ENCODE measurements around the gene SLC22A16.

DNA sequence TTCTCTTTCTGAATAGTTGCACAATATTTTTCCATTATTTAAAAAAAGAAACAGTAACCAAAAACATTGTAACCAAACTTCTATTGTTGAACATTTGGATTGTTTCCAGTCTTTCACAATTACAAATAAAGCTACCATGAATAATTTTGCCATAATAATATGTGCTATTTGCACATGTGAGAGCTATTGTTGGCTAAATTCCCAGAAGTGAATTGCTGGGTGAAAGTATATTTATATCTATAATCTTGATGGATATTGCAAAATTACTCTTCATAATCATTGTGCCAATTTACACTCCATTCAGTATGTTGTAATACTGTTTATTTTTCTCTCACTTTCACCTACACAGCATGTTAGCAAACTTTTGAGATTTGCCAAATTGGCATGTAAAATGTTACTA, 36.6 kb upstream of the SLC22A16 start:
- TF ChIP-seq, protein P1, sequence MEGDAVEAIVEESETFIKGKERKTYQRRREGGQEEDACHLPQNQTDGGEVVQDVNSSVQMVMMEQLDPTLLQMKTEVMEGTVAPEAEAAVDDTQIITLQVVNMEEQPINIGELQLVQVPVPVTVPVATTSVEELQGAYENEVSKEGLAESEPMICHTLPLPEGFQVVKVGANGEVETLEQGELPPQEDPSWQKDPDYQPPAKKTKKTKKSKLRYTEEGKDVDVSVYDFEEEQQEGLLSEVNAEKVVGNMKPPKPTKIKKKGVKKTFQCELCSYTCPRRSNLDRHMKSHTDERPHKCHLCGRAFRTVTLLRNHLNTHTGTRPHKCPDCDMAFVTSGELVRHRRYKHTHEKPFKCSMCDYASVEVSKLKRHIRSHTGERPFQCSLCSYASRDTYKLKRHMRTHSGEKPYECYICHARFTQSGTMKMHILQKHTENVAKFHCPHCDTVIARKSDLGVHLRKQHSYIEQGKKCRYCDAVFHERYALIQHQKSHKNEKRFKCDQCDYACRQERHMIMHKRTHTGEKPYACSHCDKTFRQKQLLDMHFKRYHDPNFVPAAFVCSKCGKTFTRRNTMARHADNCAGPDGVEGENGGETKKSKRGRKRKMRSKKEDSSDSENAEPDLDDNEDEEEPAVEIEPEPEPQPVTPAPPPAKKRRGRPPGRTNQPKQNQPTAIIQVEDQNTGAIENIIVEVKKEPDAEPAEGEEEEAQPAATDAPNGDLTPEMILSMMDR (IDR thresholded peaks at IDR 0.05 in 4 of 5, conservative IDR thresholded peaks at IDR 0.05 in 1 of 5): no peak
- no peak for TF ChIP-seq POLR2A (IDR thresholded peaks at IDR 0.05)

Measured in gastrocnemius medialis (tissue), 4 donors.